Measurements from ENCODE around the gene MRPS14.

Gene MRPS14

DNA sequence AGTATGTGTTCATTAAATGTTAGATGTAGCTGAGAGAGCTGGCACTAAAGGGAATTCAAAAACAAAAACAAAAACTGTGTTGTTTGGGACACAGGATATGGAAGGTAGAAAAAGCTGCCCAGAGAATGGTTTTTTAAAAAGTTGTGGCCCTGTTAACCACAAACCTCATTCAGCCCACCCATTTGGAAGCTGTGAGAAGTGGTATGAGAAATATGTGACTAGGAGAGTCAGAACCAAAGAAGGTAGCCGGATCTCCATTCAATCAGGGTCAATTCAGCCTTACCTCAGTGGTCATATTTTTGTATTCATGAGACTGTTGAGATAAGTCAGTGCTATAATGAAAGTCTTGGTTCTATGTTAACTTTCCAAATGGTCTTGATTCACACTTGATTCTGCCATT is 53.2 kb downstream of the MRPS14 start:
- Histone ChIP-seq H3K9ac (ENCODE audit: low read depth in 1 of 2, low read length in 2 of 2) (no peak overlapping the region), H3K27me3 (ENCODE audit: control insufficient read depth in 2 of 2, insufficient read depth in 2 of 2, low read length in 2 of 2) (no peaks in the 10 kb centered on the region), H3K4me1 (ENCODE audit: control insufficient read depth in 2 of 2, insufficient read depth in 2 of 2, low read length in 2 of 2) (peaks cover 26 to 33% of the 10 kb centered on the region in 2 donors), H3K27ac (ENCODE audit: low read depth in 2 of 2, low read length in 2 of 2) (peak overlapping the region in 1 of 2 donors; percentile 14), H3K36me3 (ENCODE audit: control insufficient read depth in 2 of 2, insufficient read depth in 2 of 2, low read length in 2 of 2) (peaks cover 3 to 11% of the 10 kb centered on the region in 2 donors), H3K4me3 (ENCODE audit: low read length in 2 of 2) (no peak overlapping the region), H3K9me3 (ENCODE audit: control insufficient read depth in 2 of 2, low read length in 2 of 2) (no peaks in the 10 kb centered on the region)

DNA sequence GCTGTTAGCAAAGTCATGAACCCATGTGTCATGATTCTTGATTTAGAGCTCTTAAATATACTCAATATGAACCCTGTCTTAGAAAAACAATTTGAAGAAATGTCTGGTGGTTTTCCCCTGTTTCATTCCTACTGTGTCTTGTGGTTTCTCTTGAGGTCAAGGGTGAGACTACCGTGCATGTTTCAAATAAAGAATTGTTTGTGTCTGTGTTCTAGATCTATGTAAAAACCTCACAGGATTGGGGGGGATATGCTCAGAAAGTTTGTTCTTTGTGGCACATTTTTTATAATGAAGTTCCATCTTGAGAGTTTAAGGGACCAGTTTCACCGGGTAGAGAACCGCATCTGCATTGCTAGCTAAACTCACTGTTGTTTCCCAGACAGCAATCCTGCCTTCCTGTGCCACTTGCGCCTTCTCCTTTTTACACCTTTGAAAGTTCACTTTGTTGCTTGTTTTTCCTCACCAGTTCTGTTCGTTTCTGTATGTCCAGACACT is 54.4 kb downstream of the MRPS14 start:
- Histone ChIP-seq H3K4me1 (ENCODE audit: control insufficient read depth in 2 of 2, insufficient read depth in 2 of 2, low read length in 2 of 2) (peaks cover 33 to 45% of the 10 kb centered on the region in 2 donors), H3K9me3 (ENCODE audit: control insufficient read depth in 2 of 2, low read length in 2 of 2) (no peaks in the 10 kb centered on the region), H3K27me3 (ENCODE audit: control insufficient read depth in 2 of 2, insufficient read depth in 2 of 2, low read length in 2 of 2) (no peaks in the 10 kb centered on the region), H3K27ac (ENCODE audit: low read depth in 2 of 2, low read length in 2 of 2) (peak overlapping the region; percentile 20 to 73), H3K36me3 (ENCODE audit: control insufficient read depth in 2 of 2, insufficient read depth in 2 of 2, low read length in 2 of 2) (peaks cover 3 to 5% of the 10 kb centered on the region in 2 donors), H3K9ac (ENCODE audit: low read depth in 1 of 2, low read length in 2 of 2) (peak overlapping the region in 1 of 2 donors; percentile 35), H3K4me3 (ENCODE audit: low read length in 2 of 2) (peak overlapping the region in 1 of 2 donors; percentile 22)

DNA sequence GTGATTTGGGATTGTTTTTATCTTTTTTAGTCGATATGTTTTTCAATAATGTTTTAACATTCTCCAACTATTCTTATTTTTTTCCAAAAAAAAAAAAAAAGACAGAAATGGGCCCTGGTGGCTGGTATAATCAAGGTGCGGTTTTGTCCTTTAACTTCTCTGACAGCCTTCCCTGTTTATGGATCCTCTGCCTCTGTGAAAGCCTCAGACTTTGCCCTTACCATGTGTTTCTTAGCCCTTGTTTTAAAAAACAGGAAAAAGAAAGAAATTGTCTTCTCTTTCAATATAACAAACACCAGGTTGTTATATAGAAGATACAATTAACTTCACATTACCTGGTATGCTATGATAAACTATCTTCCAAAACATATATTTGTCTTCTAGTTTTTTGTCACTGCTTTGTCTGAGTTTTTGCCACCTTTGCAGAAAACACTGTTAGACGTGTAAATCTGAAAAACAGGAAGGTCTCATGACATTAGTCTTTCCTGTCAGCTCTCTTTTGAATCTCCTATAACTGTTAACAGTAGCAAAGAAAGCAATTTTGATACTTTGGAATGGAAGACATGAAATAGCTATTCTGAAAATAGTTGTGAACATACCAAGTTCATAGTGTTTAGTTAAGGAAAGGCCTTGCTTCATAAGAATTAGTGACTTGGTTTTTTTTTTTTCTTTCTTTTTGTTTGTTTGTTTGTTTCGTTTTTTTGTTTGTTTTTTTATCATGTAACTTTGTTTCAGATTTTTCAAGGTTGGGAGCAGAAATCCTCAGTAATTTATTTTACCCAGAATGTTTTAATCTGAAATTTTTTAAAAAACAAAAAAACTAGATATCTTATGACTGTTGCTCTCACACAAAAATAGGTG is 55.1 kb downstream of the MRPS14 start:
- peak overlapping the region in 1 of 2 donors; percentile 48 for H3K4me3 ChIP-seq (ENCODE audit: low read length in 2 of 2)

DNA sequence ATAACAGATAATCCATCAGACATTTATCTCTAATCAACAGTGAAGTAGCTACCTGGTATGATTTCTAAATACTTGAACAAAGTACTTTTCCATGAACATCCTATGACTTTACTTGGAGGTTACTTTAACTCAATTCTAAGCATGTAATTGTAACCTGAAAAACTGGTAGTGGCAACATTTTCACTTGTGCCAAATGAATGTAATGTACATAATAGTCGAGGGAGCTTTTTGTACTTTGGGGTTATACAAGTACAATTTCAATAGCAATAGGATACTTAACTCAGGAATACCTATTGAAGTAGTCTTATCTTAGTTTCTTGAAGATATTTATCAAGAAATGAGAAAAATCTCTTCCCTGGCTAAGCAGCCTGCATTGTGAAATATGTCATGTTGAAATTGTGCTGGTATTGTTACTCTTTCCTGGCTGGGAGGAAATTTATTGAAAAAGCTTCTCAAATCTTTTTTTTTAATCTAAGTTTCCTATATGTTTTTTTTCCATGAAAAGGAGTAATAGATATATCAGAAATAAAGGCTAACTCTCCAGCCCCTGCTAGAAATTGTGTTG is 57.1 kb downstream of the MRPS14 start:
- Histone ChIP-seq H3K4me1 (ENCODE audit: control insufficient read depth in 2 of 2, insufficient read depth in 2 of 2, low read length in 2 of 2) (peaks cover 41 to 51% of the 10 kb centered on the region in 2 donors), H3K36me3 (ENCODE audit: control insufficient read depth in 2 of 2, insufficient read depth in 2 of 2, low read length in 2 of 2) (peaks cover 3 to 5% of the 10 kb centered on the region in 2 donors), H3K27me3 (ENCODE audit: control insufficient read depth in 2 of 2, insufficient read depth in 2 of 2, low read length in 2 of 2) (no peaks in the 10 kb centered on the region), H3K9me3 (ENCODE audit: control insufficient read depth in 2 of 2, low read length in 2 of 2) (no peaks in the 10 kb centered on the region), H3K4me3 (ENCODE audit: low read length in 2 of 2) (peak overlapping the region; percentile 58 to 70), H3K9ac (ENCODE audit: low read depth in 1 of 2, low read length in 2 of 2) (peak overlapping the region; percentile 61 to 68), H3K27ac (ENCODE audit: low read depth in 2 of 2, low read length in 2 of 2) (peak overlapping the region; percentile 84 to 87)

More for the DNA sequence above, 55.1 kb downstream of the MRPS14 start:
- Histone ChIP-seq H3K36me3 (ENCODE audit: control insufficient read depth in 2 of 2, insufficient read depth in 2 of 2, low read length in 2 of 2) (peaks cover 3 to 5% of the 10 kb centered on the region in 2 donors), H3K9ac (ENCODE audit: low read depth in 1 of 2, low read length in 2 of 2) (peak overlapping the region; percentile 0 to 35), H3K4me1 (ENCODE audit: control insufficient read depth in 2 of 2, insufficient read depth in 2 of 2, low read length in 2 of 2) (peaks cover 41 to 50% of the 10 kb centered on the region in 2 donors), H3K27me3 (ENCODE audit: control insufficient read depth in 2 of 2, insufficient read depth in 2 of 2, low read length in 2 of 2) (no peaks in the 10 kb centered on the region), H3K27ac (ENCODE audit: low read depth in 2 of 2, low read length in 2 of 2) (peak overlapping the region; percentile 73 to 84), H3K9me3 (ENCODE audit: control insufficient read depth in 2 of 2, low read length in 2 of 2) (no peaks in the 10 kb centered on the region)

DNA sequence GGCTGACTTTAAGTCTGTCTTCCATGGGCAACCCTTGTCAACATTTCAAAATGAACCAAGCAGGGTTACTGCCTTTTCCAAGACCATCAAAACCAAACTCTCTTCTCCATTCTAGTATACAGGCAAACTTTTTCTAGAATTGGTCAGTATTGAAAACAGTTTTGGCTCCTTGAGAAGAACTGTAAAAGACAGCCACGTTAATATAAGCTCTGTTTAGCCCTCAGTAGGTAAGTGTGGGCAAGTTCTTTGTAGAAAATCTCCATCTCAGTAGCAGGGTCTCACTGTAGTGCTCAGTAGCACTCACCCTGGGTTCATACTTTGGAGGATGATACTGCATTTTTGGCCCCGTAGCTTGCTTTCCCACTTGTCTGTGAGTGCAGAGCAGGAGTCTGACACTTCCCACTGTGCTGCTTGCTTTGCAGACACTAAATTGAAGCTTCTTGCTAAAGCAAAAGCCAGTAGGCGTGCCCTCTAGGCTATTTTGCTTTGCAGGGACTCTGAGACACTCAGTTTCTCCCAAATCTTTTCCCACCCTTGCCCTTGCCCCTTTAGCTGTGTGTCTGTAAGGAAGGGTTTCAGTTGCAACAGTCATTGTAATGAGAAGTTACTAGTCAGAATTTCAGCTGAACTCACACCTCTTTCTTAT is 57.7 kb downstream of the MRPS14 start:
- Histone ChIP-seq H3K27ac (ENCODE audit: low read depth in 2 of 2, low read length in 2 of 2) (peak overlapping the region; percentile 84 to 87), H3K27me3 (ENCODE audit: control insufficient read depth in 2 of 2, insufficient read depth in 2 of 2, low read length in 2 of 2) (no peaks in the 10 kb centered on the region), H3K4me1 (ENCODE audit: control insufficient read depth in 2 of 2, insufficient read depth in 2 of 2, low read length in 2 of 2) (peaks cover 41 to 51% of the 10 kb centered on the region in 2 donors), H3K36me3 (ENCODE audit: control insufficient read depth in 2 of 2, insufficient read depth in 2 of 2, low read length in 2 of 2) (peaks cover 3 to 5% of the 10 kb centered on the region in 2 donors), H3K4me3 (ENCODE audit: low read length in 2 of 2) (peak overlapping the region; percentile 58 to 70), H3K9ac (ENCODE audit: low read depth in 1 of 2, low read length in 2 of 2) (peak overlapping the region; percentile 61 to 68), H3K9me3 (ENCODE audit: control insufficient read depth in 2 of 2, low read length in 2 of 2) (no peaks in the 10 kb centered on the region)

DNA sequence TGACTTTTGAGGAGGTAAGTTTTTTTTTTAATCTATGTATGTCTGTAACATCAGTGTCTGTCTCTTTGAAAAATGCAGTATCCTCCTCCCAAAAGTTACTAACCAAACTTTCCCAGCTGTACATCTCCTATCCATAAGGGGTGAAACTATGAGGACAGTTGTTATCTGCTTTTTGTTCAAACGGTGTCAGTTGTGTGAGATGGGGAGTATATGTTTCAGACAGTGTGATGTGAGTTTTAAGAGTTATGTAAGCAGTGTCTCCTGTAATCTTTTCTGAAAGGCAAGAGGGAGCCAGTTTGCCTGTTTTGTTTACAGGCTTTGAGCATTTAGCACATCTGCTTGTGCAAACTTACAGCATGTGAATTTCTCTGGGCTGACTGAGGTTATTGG is 58.3 kb downstream of the MRPS14 start:
- Histone ChIP-seq H3K36me3 (ENCODE audit: control insufficient read depth in 2 of 2, insufficient read depth in 2 of 2, low read length in 2 of 2) (peaks cover under 1 to 5% of the 10 kb centered on the region in 2 donors), H3K27me3 (ENCODE audit: control insufficient read depth in 2 of 2, insufficient read depth in 2 of 2, low read length in 2 of 2) (no peaks in the 10 kb centered on the region), H3K4me3 (ENCODE audit: low read length in 2 of 2) (peak overlapping the region; percentile 58 to 70), H3K9ac (ENCODE audit: low read depth in 1 of 2, low read length in 2 of 2) (peak overlapping the region; percentile 61 to 68), H3K4me1 (ENCODE audit: control insufficient read depth in 2 of 2, insufficient read depth in 2 of 2, low read length in 2 of 2) (peaks cover 41 to 51% of the 10 kb centered on the region in 2 donors), H3K9me3 (ENCODE audit: control insufficient read depth in 2 of 2, low read length in 2 of 2) (no peaks in the 10 kb centered on the region), H3K27ac (ENCODE audit: low read depth in 2 of 2, low read length in 2 of 2) (peak overlapping the region; percentile 84 to 87)

DNA sequence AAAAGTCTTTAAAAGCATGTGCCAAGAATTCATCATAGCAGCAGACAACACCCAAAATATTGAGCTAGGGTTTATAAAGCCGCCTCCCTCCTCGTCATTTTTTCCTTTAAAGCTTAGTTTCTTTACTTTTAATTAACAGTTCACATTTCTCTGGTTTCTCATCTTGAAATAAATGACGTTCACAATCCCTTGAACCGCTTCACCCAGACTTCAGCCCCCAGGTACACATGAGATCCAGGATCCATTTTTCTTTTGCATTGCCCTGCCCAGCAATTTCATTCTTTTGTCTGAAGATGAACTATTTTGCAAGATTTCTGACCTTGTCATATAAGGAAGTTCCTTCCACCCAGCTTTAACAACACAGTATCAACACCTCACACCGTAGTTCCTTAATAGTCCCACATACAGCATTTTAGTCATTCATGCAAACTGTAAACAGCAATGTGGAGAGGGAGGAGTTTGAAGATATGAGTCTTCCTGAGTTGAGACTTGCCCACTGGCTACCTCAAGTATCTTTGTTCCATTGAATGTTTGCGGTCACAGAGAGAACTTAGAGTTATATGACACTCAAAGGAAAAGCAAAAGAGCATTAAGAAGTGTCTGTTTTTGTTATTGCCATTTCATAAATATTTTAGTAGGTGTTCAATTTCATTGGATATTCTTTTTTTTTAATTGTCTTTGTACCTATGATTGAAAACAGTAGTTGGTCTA is 58.8 kb downstream of the MRPS14 start:
- H3K27ac ChIP-seq (ENCODE audit: low read depth in 2 of 2, low read length in 2 of 2) = peak overlapping the region; percentile 84 to 87
- peaks cover 0 to 2% of the 10 kb centered on the region in 2 donors for H3K36me3 ChIP-seq (ENCODE audit: control insufficient read depth in 2 of 2, insufficient read depth in 2 of 2, low read length in 2 of 2)
- no peaks in the 10 kb centered on the region for H3K9me3 ChIP-seq (ENCODE audit: control insufficient read depth in 2 of 2, low read length in 2 of 2)
- peaks cover 41 to 51% of the 10 kb centered on the region in 2 donors for H3K4me1 ChIP-seq (ENCODE audit: control insufficient read depth in 2 of 2, insufficient read depth in 2 of 2, low read length in 2 of 2)
- H3K4me3 ChIP-seq (ENCODE audit: low read length in 2 of 2) = peak overlapping the region; percentile 58 to 70
- no peaks in the 10 kb centered on the region for H3K27me3 ChIP-seq (ENCODE audit: control insufficient read depth in 2 of 2, insufficient read depth in 2 of 2, low read length in 2 of 2)
- H3K9ac ChIP-seq (ENCODE audit: low read depth in 1 of 2, low read length in 2 of 2) = peak overlapping the region in 1 of 2 donors; percentile 61

DNA sequence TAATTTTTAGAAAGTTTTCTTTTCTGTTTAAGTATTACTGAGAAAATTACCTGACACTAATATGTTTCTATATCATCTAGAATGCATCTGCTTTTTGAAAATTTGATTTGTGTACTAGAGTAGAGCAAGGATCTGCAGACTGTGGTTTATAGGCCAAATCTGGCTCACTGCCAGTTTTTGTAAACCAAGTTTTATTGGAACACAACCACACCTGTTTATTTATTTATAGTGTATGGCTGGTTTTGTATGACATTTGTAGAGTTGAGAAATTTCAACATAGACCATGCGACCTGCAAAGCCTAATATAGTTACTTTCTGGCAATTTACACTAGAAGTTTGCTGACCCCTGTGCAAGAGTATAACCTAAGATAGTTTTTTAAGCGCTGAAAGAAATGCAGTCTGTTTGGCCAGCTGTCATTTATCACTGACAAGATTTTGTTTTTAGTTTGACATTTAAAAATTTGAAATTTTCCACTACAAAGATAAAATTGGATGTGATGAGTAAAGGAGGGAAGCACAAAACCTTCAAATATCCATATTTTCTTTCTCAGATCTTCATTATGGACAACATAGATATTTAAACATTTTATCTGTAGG is 59.6 kb downstream of the MRPS14 start:
- H3K9ac ChIP-seq (ENCODE audit: low read depth in 1 of 2, low read length in 2 of 2) = no peak overlapping the region
- H3K9me3 ChIP-seq (ENCODE audit: control insufficient read depth in 2 of 2, low read length in 2 of 2) = no peaks in the 10 kb centered on the region
- H3K4me1 ChIP-seq (ENCODE audit: control insufficient read depth in 2 of 2, insufficient read depth in 2 of 2, low read length in 2 of 2) = peaks cover 41 to 51% of the 10 kb centered on the region in 2 donors
- peak overlapping the region; percentile 84 to 87 for H3K27ac ChIP-seq (ENCODE audit: low read depth in 2 of 2, low read length in 2 of 2)
- H3K27me3 ChIP-seq (ENCODE audit: control insufficient read depth in 2 of 2, insufficient read depth in 2 of 2, low read length in 2 of 2) = no peaks in the 10 kb centered on the region
- H3K4me3 ChIP-seq (ENCODE audit: low read length in 2 of 2) = no peak overlapping the region
- H3K36me3 ChIP-seq (ENCODE audit: control insufficient read depth in 2 of 2, insufficient read depth in 2 of 2, low read length in 2 of 2) = peaks cover under 1 to 2% of the 10 kb centered on the region in 2 donors
